LNCAP (cell line): ENCODE results near the gene TOMT.

Experiments
- CTCF ChIP-seq: fragments of 450-650 bp; IDR thresholded peaks from 2 replicates; pipeline ENCODE4 v1.5.1; 2017; ENCODE audit warnings: mild to moderate bottlenecking

The TOMT gene

GRCh38 chr11:72080326-72081183 lies 25.2 kb upstream of the TOMT start, which contains the start of the genes LRRC51 and NUMA1:
TSS of gene LRRC51 (plus strand) at chr11:72080850. CDS start at chr11:72089084, 8,234 bp downstream.
TSS of gene NUMA1 (minus strand) at chr11:72080542. CDS start at chr11:72035943, 44,599 bp downstream.
- no peak for TF ChIP-seq CTCF

- TF ChIP-seq CTCF = no peak
Observed at GRCh38 chr11:72081184-72081644, 24.5 kb upstream of the TOMT start.

- TF ChIP-seq CTCF = no peak
Observed at GRCh38 chr11:72081821-72082453, 23.8 kb upstream of the TOMT start.

- no peak for TF ChIP-seq CTCF
Observed at GRCh38 chr11:72083414-72083813, 22.3 kb upstream of the TOMT start.

GRCh38 chr11:72084076-72084475 lies 21.6 kb upstream of the TOMT start:
- TF ChIP-seq CTCF = no peak

- no peak for TF ChIP-seq CTCF
Observed at GRCh38 chr11:72084965-72085364, 20.8 kb upstream of the TOMT start.

GRCh38 chr11:72085621-72086351 lies 19.9 kb upstream of the TOMT start:
- TF ChIP-seq CTCF = no peak
